HL-60 (cell line): ENCODE measurements around the gene PXDN.

Experiments used
- DNase-seq, 2 experiments: peaks; one replicate each; pipeline ENCODE4 v3.0.0-alpha.2; 2010 to 2020; ENCODE audit warnings: low read depth in 1 of 2, low spot score in 1 of 2
- H3K27ac ChIP-seq: fragments of 250-450 bp; sonication (Bioruptor Pico); replicated peaks from 2 replicates; pipeline ENCODE4 v1.5.1; 2020; ENCODE audit warnings: mild to moderate bottlenecking, moderate library complexity
- H3K27me3 ChIP-seq: fragments of 250-450 bp; sonication (Bioruptor Pico); 2 replicates; pipeline ENCODE4 v1.5.1; 2021; ENCODE audit warnings: mild to moderate bottlenecking, moderate library complexity; ENCODE audit not compliant: insufficient read depth, poor library complexity, severe bottlenecking
- H3K4me3 ChIP-seq: replicated peaks from 2 replicates; pipeline ENCODE4 v1.5.1; 2011; ENCODE audit warnings: mild to moderate bottlenecking, control low read depth, low read length; ENCODE audit not compliant: insufficient read depth
- CTCF ChIP-seq: IDR thresholded peaks from one replicate; pipeline ENCODE4 v1.5.1; 2011; ENCODE audit warnings: low read length, control low read depth, inconsistent platforms; ENCODE audit not compliant: insufficient read depth
- GABPA ChIP-seq: IDR thresholded peaks from 2 replicates; pipeline ENCODE4 v1.6.1; 2012; ENCODE audit warnings: low read depth
- POLR2AphosphoS5 ChIP-seq: IDR thresholded peaks from 2 replicates; pipeline ENCODE4 v1.6.1; 2012; ENCODE audit warnings: low read depth
- REST ChIP-seq: IDR thresholded peaks from 2 replicates; pipeline ENCODE4 v1.6.1; 2012; ENCODE audit warnings: low read depth; ENCODE audit not compliant: insufficient replicate concordance
- SPI1 ChIP-seq: IDR thresholded peaks from 2 replicates; pipeline ENCODE4 v1.6.1; 2012; ENCODE audit warnings: low read depth, mild to moderate bottlenecking, borderline replicate concordance

PXDN gene

GRCh38 chr2:1784986-1785617 lies 40.8 kb upstream of the PXDN start:
- no peak for DNase-seq
- H3K27ac ChIP-seq, result no peak overlapping the region
- no peak overlapping the region for H3K4me3 ChIP-seq
- TF ChIP-seq SPI1, result no peak
- TF ChIP-seq POLR2AphosphoS5, result no peak
- no peak for TF ChIP-seq GABPA
- TF ChIP-seq REST, result no peak
- no peak for TF ChIP-seq CTCF
- no peaks in the 10 kb centered on the region for H3K27me3 ChIP-seq

GRCh38 chr2:1784087-1784486 lies 39.8 kb upstream of the PXDN start:
- no peak for DNase-seq
- no peak overlapping the region for H3K27ac ChIP-seq

GRCh38 chr2:1782514-1782913 lies 38.2 kb upstream of the PXDN start:
- TF ChIP-seq CTCF, result no peak

More at GRCh38 chr2:1784087-1784486, 39.8 kb upstream of the PXDN start:
- H3K4me3 ChIP-seq, result no peak overlapping the region
- TF ChIP-seq GABPA, result no peak
- no peaks in the 10 kb centered on the region for H3K27me3 ChIP-seq

GRCh38 chr2:1781291-1782080 lies 37.2 kb upstream of the PXDN start:
- no peaks in the 10 kb centered on the region for H3K27me3 ChIP-seq
- H3K27ac ChIP-seq, result no peak overlapping the region
- TF ChIP-seq POLR2AphosphoS5 (no peak), GABPA (no peak), REST (no peak), SPI1 (no peak), CTCF (no peak)
- no peak overlapping the region for H3K4me3 ChIP-seq
- DNase-seq, result no peak

More at GRCh38 chr2:1782514-1782913, 38.2 kb upstream of the PXDN start:
- Histone ChIP-seq H3K4me3 (no peak overlapping the region), H3K27ac (no peak overlapping the region), H3K27me3 (no peaks in the 10 kb centered on the region)
- DNase-seq, result no peak
